Esophagus (tissue), 2 donors: ENCODE results near the gene RBBP9. TPM values are rescaled to one million over a fixed set of nuclear protein-coding genes. Genes with fewer than 3 reads are reported as not detected.

Experiments used
- H3K27ac ChIP-seq, 2 donors: one replicate each; pipeline ENCODE4 v1.5.1; 2013; ENCODE audit warnings: low read depth in 2 of 2, mild to moderate bottlenecking in 2 of 2, inconsistent platforms in 1 of 2, low read length in 1 of 2, moderate library complexity in 1 of 2
- H3K27me3 ChIP-seq, 2 donors: one replicate each; pipeline ENCODE4 v1.6.1; 2013; ENCODE audit warnings: low read length in 2 of 2, control low read depth in 1 of 2, mild to moderate bottlenecking in 1 of 2; ENCODE audit not compliant: insufficient read depth in 2 of 2, control insufficient read depth in 1 of 2
- H3K36me3 ChIP-seq, 2 donors: one replicate each; pipeline ENCODE4 v1.6.1; 2013; ENCODE audit warnings: low read length in 1 of 2; ENCODE audit not compliant: control insufficient read depth in 2 of 2, insufficient read depth in 2 of 2
- H3K4me1 ChIP-seq, 2 donors: one replicate each; pipeline ENCODE4 v1.6.1; 2013; ENCODE audit warnings: low read length in 1 of 2; ENCODE audit not compliant: control insufficient read depth in 2 of 2, insufficient read depth in 2 of 2
- H3K4me3 ChIP-seq, 2 donors: one replicate each; pipeline ENCODE4 v1.5.1; 2013; ENCODE audit warnings: low read length in 2 of 2, mild to moderate bottlenecking in 2 of 2, low read depth in 1 of 2, moderate library complexity in 1 of 2
- H3K9me3 ChIP-seq, 2 donors: one replicate each; pipeline ENCODE4 v1.6.1; 2013; ENCODE audit warnings: mild to moderate bottlenecking in 2 of 2, low read depth in 1 of 2, low read length in 1 of 2, moderate library complexity in 1 of 2; ENCODE audit not compliant: control insufficient read depth in 2 of 2, insufficient read depth in 1 of 2
- WGBS, 2 donors: extraction: QIAGEN DNeasy Blood & Tissue Kit; methylation state at CpG; one replicate each; pipeline ENCODE4 v1.1.7; 2013; 5-methylcytosine and 5-hydroxymethylcytosine counted together
- polyA plus RNA-seq, 2 donors: library from polyadenylated mRNA; stranded (reverse); fragments of 200-250 nt; gene quantifications; one replicate each; pipeline ENCODE4 v1.2.3, GENCODE V29; 2013
- donor health status: healthy with polysubstance abuse.
- donor health status: Bipolar disorder and iron deficiency.

RBBP9 gene
- 1 to 10 TPM; 2.9 to 5.0 TPM for polyA plus RNA-seq

DNA sequence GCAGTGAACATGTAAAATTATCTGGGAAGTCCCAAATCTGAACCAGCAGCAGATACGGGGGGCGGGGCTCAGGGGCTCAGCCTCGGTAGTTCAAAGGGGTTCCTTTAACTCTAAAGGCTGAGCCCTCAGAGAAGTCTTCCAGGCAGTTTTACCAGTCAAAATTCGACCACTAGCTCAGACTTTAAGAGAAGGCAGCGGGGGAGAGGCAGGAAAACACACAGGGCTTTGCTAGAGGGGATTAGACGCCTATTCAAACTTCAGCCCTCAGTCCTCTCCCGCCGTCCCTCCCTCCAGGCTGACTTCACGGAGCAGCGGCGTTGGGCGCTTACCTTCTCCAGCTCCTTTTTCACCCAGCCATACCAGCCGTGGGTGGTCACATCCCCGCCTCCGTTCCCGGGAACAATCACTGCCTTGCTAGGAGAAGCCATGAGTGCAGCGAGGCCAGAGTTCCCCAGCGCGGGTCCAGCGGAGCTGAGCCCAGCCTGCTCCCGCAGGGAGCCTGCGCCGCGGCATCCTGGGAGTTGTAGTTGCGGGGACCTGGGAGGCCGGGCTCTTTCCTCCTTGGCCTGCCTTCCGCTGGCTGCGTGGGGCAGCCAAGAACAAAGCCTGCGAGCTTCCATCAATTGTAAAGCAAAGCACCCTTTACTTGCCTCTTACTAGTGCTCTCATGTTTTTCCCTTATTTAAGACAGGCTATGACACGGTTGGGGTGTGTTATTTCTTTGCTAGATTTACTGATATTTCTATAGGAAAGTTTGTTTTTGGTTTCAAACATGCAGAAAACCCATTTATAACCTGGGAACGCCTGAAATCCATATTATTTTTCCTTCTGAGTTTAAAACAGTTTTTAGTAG lies at the start of gene RBBP9:
Gene RBBP9, minus strand, starts transcription at position 486 of the 853 bp plus-strand sequence. Its CDS starts 58 bp downstream, at position 428.
- Histone ChIP-seq H3K4me3 (peak within 1 kb of the TSS; percentile 98), H3K27ac (peak within 1 kb of the TSS; percentile 54 to 66), H3K9me3 (no peaks in the 10 kb centered on the region), H3K27me3 (no peaks in the 10 kb centered on the region), H3K4me1 (peaks cover 0 to 3% of the 10 kb centered on the region in 2 donors), H3K36me3 (peaks cover 0 to 2% of the 10 kb centered on the region in 2 donors)
- 2 to 3% methylated on average over 31 of the region's 31 CpGs for WGBS, 2 donors

DNA sequence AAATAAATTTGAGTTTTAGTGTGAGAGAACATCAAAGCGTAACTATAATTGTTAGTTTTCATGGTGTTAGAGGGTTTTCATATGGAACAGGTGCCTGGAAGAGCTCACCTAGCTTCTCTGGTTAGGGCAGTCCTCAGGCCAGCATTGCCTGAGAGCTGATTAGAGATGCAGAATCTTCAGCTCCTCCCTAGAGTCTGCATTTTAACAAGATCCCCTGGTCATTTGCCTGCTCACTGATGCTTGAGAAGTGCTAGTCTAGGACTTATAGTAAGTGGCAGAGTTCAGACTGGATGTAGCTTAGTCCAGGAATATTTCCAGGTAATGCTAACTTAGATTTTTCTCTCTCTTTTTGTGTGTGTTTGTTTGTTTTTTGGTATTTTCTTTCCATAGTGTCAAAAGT lies 48.5 kb upstream of the RBBP9 start:
- Histone ChIP-seq H3K9me3 (no peaks in the 10 kb centered on the region), H3K27me3 (no peaks in the 10 kb centered on the region), H3K36me3 (peaks cover 17 to 30% of the 10 kb centered on the region in 2 donors), H3K4me1 (peaks cover 0 to 2% of the 10 kb centered on the region in 2 donors), H3K27ac (no peak overlapping the region), H3K4me3 (no peak overlapping the region)
- 100% methylated on average over 1 of the region's 1 CpG for WGBS, 2 donors

DNA sequence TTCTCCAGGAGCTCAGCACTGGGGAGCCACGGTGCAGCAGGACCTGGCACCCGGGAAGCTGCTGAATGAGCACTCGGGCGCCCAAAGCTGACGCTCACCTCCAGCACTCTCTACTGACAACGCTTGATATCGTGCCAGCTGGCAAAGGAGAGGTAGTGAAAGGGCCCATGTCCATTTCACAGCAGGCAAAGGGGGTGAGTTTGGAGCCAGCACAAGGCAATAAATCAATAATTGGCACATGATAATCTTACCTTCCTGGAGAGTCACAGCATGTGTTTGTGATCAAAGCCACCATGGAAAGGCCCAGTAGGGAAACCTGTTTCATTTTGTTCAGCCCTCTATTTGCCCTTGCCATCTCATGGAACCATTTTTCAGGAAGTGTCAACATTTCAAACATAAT lies 46.9 kb upstream of the RBBP9 start:
- Histone ChIP-seq H3K4me1 (peaks cover 0 to 2% of the 10 kb centered on the region in 2 donors), H3K36me3 (peaks cover 17 to 30% of the 10 kb centered on the region in 2 donors), H3K27ac (no peak overlapping the region), H3K4me3 (no peak overlapping the region), H3K9me3 (no peaks in the 10 kb centered on the region), H3K27me3 (no peaks in the 10 kb centered on the region)
- WGBS, 2 donors, result 85 to 92% methylated on average over 7 of the region's 7 CpGs

DNA sequence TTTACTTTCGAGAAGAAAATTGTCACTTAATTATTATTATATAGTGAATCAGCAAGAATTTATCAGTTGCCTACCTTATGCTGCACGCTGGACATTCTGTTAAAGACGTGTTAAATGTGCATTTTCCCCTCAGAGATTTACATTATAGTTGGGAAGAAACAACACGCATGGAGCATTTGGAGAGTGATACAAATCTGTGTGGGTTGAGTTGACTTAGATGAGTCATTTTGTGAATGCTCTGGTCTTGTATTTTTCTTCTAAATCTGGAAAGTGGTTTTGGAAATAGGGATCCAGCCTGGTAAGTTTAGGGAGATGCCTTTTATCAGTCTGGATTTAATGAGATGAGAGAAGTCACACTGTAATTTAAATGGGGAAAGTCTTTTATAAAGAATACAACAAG lies 46.2 kb upstream of the RBBP9 start:
- no peak overlapping the region for H3K4me3 ChIP-seq
- H3K36me3 ChIP-seq, result peaks cover 13 to 26% of the 10 kb centered on the region in 2 donors
- peaks cover 0 to 2% of the 10 kb centered on the region in 2 donors for H3K4me1 ChIP-seq
- no peaks in the 10 kb centered on the region for H3K27me3 ChIP-seq
- H3K9me3 ChIP-seq, result no peaks in the 10 kb centered on the region
- 90 to 92% methylated on average over 4 of the region's 4 CpGs for WGBS, 2 donors
- no peak overlapping the region for H3K27ac ChIP-seq

GRCh38 chr20:18541741-18542140 lies 44.7 kb upstream of the RBBP9 start:
- Histone ChIP-seq H3K27ac (no peak overlapping the region), H3K4me3 (no peak overlapping the region), H3K36me3 (peaks cover 8 to 18% of the 10 kb centered on the region in 2 donors), H3K9me3 (no peaks in the 10 kb centered on the region), H3K4me1 (peaks cover 0 to 2% of the 10 kb centered on the region in 2 donors), H3K27me3 (no peaks in the 10 kb centered on the region)
- WGBS, 2 donors, result 51 to 61% methylated on average over 5 of the region's 5 CpGs

- H3K36me3 ChIP-seq, result peaks cover 11 to 12% of the 10 kb centered on the region in 2 donors
- H3K4me1 ChIP-seq, result peaks cover 0 to 2% of the 10 kb centered on the region in 2 donors
- WGBS, 2 donors, result 93 to 100% methylated on average over 2 of the region's 2 CpGs
- H3K27ac ChIP-seq, result no peak overlapping the region
- no peak overlapping the region for H3K4me3 ChIP-seq
- no peaks in the 10 kb centered on the region for H3K27me3 ChIP-seq
- H3K9me3 ChIP-seq, result no peaks in the 10 kb centered on the region
Measured at GRCh38 chr20:18537651-18538050, 40.6 kb upstream of the RBBP9 start.

GRCh38 chr20:18533978-18534644 lies 37.1 kb upstream of the RBBP9 start:
- Histone ChIP-seq H3K27ac (no peak overlapping the region), H3K36me3 (peaks cover 20 to 29% of the 10 kb centered on the region in 2 donors)
- 76 to 82% methylated on average over 6 of the region's 6 CpGs for WGBS, 2 donors

DNA sequence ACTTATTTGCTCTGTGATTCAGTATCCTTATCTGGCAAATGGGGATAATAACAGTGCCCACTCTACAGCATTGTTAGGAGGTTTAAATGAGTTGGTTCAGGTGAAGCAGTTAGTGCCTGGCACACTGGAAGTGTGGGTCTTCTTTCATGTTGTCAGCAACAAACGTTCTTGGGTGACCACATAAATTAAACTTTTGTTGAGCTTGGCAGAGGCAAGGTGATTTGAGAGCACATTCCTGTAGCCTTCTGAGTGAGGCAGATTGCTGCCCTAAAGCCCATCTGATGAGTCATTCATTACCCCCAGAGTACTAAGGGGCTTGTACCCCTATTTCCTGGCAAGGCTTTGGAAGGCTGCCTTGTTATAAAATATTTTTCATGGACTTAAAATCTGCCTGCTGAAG lies 36.5 kb upstream of the RBBP9 start:
- H3K27ac ChIP-seq, result no peak overlapping the region
- H3K9me3 ChIP-seq, result no peaks in the 10 kb centered on the region
- peaks cover 20 to 30% of the 10 kb centered on the region in 2 donors for H3K36me3 ChIP-seq
- no peaks in the 10 kb centered on the region for H3K27me3 ChIP-seq
- H3K4me3 ChIP-seq, result no peak overlapping the region
- no peaks in the 10 kb centered on the region for H3K4me1 ChIP-seq
- 28 to 34% methylated on average over 1 of the region's 1 CpG for WGBS, 2 donors

More at GRCh38 chr20:18533978-18534644, 37.1 kb upstream of the RBBP9 start:
- H3K4me3 ChIP-seq, result no peak overlapping the region
- H3K9me3 ChIP-seq, result no peaks in the 10 kb centered on the region
- H3K4me1 ChIP-seq, result no peaks in the 10 kb centered on the region
- no peaks in the 10 kb centered on the region for H3K27me3 ChIP-seq

GRCh38 chr20:18532626-18533025 lies 35.6 kb upstream of the RBBP9 start:
- no peaks in the 10 kb centered on the region for H3K27me3 ChIP-seq
- no peaks in the 10 kb centered on the region for H3K4me1 ChIP-seq
- H3K9me3 ChIP-seq, result no peaks in the 10 kb centered on the region
- no peak overlapping the region for H3K27ac ChIP-seq
- H3K4me3 ChIP-seq, result no peak overlapping the region
- peaks cover 29 to 34% of the 10 kb centered on the region in 2 donors for H3K36me3 ChIP-seq
- 85 to 95% methylated on average over 6 of the region's 6 CpGs for WGBS, 2 donors
